Measurements from ENCODE around the gene CCDC12.

DNA sequence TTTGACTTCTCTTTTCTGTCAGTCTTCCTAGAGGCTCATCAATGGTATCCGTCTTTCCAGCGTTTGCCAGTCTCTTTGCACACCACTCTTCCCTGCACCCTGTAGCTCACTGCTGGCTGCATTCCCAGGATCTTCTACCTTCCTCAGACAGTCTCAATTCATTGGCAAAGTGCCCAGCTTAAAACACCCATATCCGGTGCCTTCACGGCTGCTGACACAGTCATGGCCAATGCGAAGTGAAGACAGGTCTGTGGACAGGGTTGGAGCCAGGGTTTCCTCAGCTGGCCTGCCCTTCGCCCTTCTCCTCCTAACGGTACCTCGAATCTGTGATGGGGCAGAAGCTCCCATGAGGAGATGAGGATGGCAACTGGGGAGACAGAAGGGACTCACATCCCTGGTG is 62.9 kb downstream of the CCDC12 start:
- TF ChIP-seq, protein P1, sequence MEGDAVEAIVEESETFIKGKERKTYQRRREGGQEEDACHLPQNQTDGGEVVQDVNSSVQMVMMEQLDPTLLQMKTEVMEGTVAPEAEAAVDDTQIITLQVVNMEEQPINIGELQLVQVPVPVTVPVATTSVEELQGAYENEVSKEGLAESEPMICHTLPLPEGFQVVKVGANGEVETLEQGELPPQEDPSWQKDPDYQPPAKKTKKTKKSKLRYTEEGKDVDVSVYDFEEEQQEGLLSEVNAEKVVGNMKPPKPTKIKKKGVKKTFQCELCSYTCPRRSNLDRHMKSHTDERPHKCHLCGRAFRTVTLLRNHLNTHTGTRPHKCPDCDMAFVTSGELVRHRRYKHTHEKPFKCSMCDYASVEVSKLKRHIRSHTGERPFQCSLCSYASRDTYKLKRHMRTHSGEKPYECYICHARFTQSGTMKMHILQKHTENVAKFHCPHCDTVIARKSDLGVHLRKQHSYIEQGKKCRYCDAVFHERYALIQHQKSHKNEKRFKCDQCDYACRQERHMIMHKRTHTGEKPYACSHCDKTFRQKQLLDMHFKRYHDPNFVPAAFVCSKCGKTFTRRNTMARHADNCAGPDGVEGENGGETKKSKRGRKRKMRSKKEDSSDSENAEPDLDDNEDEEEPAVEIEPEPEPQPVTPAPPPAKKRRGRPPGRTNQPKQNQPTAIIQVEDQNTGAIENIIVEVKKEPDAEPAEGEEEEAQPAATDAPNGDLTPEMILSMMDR (IDR thresholded peaks at IDR 0.05) = no peak
- TF ChIP-seq POLR2A (IDR thresholded peaks at IDR 0.05) = no peak
